Measurements from ENCODE around the gene SLC16A13. TPM values are rescaled to one million over a fixed set of nuclear protein-coding genes. Genes with fewer than 3 reads are reported as not detected.

SLC16A13 gene
- total RNA-seq, 4 donors from 2014 or later: 2.7 to 5.6 (median 3.6) TPM

DNA sequence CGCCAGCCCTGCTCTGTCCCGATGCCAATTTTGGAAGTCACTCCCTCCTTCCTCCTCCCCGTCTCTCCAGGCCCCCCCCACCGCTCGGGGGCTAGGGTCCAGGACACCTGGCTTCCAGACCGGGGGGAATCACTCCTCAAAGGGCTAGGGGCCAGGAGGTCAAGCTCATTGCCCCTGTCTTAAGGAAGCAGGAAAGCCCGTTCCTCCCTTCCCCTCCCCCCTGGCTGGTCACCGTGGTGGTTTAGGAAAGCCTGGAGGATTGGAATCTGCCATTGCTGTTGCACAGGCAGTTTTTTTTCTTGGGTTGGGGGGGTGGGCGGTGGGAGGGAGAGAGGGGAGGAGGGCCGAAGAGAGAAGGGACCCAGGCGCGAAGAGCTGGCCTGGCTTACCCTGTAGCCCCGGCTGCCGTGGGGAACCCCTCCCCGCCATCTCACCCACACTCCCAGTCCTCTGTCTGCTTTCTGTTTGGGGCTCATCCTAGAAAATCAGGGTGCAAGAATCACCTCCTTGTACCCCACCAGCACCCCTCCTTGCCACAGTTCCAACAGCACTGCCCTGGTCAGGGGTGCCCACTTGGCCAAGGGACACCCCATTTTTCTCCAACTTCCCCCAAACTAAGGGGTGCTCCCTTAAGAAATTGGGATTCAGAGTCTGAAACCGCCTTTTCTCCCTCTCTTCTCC lies 15.8 kb upstream of the SLC16A13 start:
- peak overlapping the region; percentile 29 to 72 (median 57) for H3K4me3 ChIP-seq
- H3K36me3 ChIP-seq: peaks cover 0 to 17% (median 0%) of the 10 kb centered on the region in 3 donors
- no peaks in the 10 kb centered on the region for H3K9me3 ChIP-seq
- peak overlapping the region; percentile 80 to 98 (median 92) for H3K27ac ChIP-seq
- TF ChIP-seq, protein P1, sequence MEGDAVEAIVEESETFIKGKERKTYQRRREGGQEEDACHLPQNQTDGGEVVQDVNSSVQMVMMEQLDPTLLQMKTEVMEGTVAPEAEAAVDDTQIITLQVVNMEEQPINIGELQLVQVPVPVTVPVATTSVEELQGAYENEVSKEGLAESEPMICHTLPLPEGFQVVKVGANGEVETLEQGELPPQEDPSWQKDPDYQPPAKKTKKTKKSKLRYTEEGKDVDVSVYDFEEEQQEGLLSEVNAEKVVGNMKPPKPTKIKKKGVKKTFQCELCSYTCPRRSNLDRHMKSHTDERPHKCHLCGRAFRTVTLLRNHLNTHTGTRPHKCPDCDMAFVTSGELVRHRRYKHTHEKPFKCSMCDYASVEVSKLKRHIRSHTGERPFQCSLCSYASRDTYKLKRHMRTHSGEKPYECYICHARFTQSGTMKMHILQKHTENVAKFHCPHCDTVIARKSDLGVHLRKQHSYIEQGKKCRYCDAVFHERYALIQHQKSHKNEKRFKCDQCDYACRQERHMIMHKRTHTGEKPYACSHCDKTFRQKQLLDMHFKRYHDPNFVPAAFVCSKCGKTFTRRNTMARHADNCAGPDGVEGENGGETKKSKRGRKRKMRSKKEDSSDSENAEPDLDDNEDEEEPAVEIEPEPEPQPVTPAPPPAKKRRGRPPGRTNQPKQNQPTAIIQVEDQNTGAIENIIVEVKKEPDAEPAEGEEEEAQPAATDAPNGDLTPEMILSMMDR (IDR thresholded peaks at IDR 0.05): no peak
- TF ChIP-seq POLR2A (IDR thresholded peaks at IDR 0.05): no peak
- intact Hi-C loops (cut with DNase I): no loop called here
- peaks cover 0 to 14% (median 0%) of the 10 kb centered on the region in 4 donors for H3K27me3 ChIP-seq
- no peak for DNase-seq
- H3K4me1 ChIP-seq: peaks cover 35 to 90% (median 43%) of the 10 kb centered on the region in 3 donors
- 16 to 22% methylated on average over 5 to 6 of the region's 16 CpGs for WGBS, 2 donors

DNA sequence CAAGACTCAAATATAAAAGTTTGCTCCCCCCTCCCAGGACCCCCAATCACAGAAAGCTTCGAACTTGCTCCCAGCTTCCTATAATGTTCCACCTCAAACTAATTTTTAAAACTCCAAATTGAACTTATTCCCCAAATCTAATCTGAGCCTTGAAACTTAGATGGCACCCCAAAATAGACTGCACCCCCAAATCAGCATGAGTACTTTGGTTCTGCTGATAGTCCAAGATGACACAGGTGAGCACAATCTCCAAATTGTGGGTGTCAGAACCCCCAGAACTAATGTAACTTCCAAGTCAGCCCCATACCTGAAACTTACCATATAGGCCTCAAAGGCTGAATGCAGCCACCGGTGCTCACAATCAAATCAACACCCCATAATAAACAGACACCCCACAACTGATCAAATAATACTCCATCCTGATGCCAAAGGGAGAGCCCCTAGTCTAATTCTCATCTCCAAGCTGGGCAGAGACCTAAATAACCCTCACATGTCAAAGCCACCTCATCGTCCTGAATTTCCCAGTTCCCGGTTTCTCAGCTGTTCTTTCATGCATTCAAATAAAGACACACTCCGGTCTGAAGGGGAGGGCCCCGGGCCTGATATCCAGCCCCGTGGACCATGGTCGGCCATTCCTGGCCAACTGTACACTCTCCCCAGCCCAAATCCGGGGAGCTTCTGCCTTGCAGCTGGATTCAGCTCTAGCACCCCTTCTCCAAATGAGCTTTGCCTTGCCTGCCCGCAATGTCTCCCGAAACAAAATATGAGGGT lies 14.7 kb upstream of the SLC16A13 start:
- DNase-seq: no peak
- Histone ChIP-seq H3K9me3 (no peaks in the 10 kb centered on the region), H3K27ac (peak overlapping the region; percentile 77 to 91 (median 86)), H3K4me3 (peak overlapping the region in 1 of 4 donors; percentile 66), H3K4me1 (peaks cover 25 to 79% (median 36%) of the 10 kb centered on the region in 3 donors), H3K36me3 (peaks cover 0 to 17% (median 0%) of the 10 kb centered on the region in 3 donors), H3K27me3 (peaks cover 0 to 14% (median 0%) of the 10 kb centered on the region in 4 donors)
- intact Hi-C loops (cut with DNase I): no loop called here
- TF ChIP-seq POLR2A (IDR thresholded peaks at IDR 0.05): no peak
- TF ChIP-seq, protein P1 (IDR thresholded peaks at IDR 0.05): no peak
- WGBS, 2 donors: 58 to 76% methylated on average over 10 to 11 of the region's 11 CpGs

DNA sequence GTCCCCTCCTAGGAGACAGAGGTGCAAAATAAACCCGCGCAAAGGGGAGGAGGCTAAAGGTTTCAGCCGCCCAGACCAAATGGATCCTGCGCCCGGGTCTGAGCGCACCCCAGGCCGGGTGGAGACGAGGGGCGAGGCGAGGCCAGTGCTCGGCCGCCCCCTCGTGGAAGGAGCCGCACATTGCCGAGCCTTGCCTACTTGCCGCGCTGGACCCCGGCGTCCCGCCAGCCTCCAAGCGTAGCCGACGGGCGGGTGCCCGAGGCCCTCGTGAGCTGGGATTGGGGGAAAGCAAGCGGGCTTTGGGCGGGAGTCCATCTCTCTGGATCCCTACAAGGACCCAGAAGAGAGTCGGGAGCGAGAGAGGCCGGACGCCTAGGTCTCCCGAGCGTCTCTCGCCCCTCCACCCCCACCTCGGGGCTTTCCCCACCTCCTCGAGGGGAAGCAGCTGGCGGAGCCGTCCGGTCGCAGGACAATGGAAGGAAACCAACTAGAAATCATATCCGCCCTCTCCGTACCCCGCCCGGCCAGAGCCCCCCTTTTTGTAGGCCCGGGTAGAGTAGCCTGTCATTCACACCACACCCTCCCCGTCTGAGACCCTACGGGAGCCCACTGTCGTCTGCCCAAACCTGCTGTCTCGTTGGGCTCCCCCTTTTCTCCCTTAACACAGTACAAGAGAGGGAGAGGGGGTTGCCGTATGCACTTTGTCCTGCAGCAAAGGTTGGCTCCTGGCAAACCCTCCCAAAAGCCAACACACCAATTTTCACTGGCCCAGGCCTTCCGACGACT lies 13.6 kb upstream of the SLC16A13 start:
- Histone ChIP-seq H3K4me1 (peaks cover 24 to 68% (median 36%) of the 10 kb centered on the region in 3 donors), H3K36me3 (peaks cover 0 to 6% (median 0%) of the 10 kb centered on the region in 3 donors), H3K27me3 (peaks cover 0 to 14% (median 0%) of the 10 kb centered on the region in 4 donors), H3K4me3 (peak overlapping the region; percentile 16 to 66 (median 43)), H3K9me3 (no peaks in the 10 kb centered on the region), H3K27ac (peak overlapping the region; percentile 77 to 87 (median 82))
- intact Hi-C loops (cut with DNase I): no loop called here
- TF ChIP-seq, protein P1 (IDR thresholded peaks at IDR 0.05): peak; percentile 91 to 98 (median 96)
- TF ChIP-seq POLR2A (IDR thresholded peaks at IDR 0.05): peak in 1 of 4 donors; percentile 6
- no peak for DNase-seq
- 2% methylated on average over 11 to 18 of the region's 53 CpGs for WGBS, 2 donors

DNA sequence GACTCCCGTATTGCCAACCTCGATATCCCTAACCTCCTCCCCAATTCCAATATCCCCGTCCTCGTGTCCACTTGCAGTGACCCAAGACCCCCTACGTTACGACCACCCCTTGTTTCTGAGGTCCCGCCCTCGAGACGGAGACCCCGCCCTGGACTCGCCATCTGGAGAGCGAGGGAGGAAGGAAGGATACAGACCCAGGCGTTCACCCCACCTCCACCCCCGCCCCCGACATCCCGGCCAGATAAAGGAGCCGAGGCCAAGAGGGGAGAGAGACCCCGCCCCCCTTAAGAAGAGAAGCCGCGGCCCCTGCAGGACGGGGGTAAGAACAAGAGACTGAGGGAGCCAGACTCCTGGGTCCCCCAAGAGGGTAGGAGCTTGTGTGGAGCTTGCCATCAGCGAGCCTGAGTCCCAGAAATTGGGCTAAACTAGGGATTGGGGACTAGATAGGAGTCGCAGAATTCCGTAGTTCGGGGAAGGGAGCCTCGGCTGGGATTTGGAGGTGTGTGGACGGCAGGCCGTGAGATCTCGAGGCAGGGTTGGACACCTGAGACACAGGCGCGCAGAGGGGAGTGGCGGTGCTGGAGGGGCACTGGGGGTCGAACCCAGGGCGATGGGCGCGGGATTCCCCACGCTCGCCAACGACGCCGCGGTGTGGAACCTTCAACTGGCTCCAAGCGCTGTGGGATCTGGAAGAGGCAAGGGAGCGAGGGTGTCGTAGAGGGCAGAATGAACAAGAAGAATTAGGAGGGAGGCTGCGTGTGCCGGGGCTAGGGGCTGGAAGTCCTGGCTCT lies 12.8 kb upstream of the SLC16A13 start, which contains the start of gene BCL6B:
TSS of gene BCL6B (plus strand) at position 270 of the 791 bp plus-strand sequence. CDS start 622 bp downstream, outside the sequence.
- peaks cover 0 to 14% (median 0%) of the 10 kb centered on the region in 4 donors for H3K27me3 ChIP-seq
- intact Hi-C loops (cut with DNase I): no loop called here
- H3K4me1 ChIP-seq: peaks cover 24 to 66% (median 28%) of the 10 kb centered on the region in 3 donors
- no peak for TF ChIP-seq POLR2A (IDR thresholded peaks at IDR 0.05)
- TF ChIP-seq, protein P1 (IDR thresholded peaks at IDR 0.05): no peak
- no peak for DNase-seq
- WGBS, 2 donors: 17 to 20% methylated on average over 32 to 33 of the region's 47 CpGs
- H3K4me3 ChIP-seq: peak within 1 kb of the TSS; percentile 20 to 66 (median 43)
- H3K36me3 ChIP-seq: no peaks in the 10 kb centered on the region
- no peaks in the 10 kb centered on the region for H3K9me3 ChIP-seq
- peak within 1 kb of the TSS; percentile 77 to 87 (median 82) for H3K27ac ChIP-seq
